HG03460 (cell line): ENCODE results near the gene MTOR.
"Not testable (repeated sequence)": the region's sequence is repeated elsewhere in the genome, so short reads cannot be mapped to it uniquely, and the experiment has no call there.

ENCODE experiments used
- ATAC-seq: cut with Tn5 transposase; IDR thresholded peaks from one replicate; pipeline ENCODE4 v1.9.1; 2021; ENCODE audit not compliant: unreplicated experiment

The MTOR gene

GRCh38 chr1:11067716-11068599 is 194.4 kb downstream of the MTOR start:
- no peak for ATAC-seq

- ATAC-seq, result no peak
Observed at GRCh38 chr1:11065796-11066195, 196.6 kb downstream of the MTOR start.

- no peak for ATAC-seq
Observed at GRCh38 chr1:11064942-11065341, 197.4 kb downstream of the MTOR start.

- ATAC-seq, result not testable (repeated sequence)
Observed at GRCh38 chr1:11063937-11064537, 198.3 kb downstream of the MTOR start.

- no peak for ATAC-seq
Observed at GRCh38 chr1:11062965-11063401, 199.4 kb downstream of the MTOR start.

- no peak for ATAC-seq
Observed at GRCh38 chr1:11061652-11062365, 200.5 kb downstream of the MTOR start.

GRCh38 chr1:11059968-11060830 is 202.2 kb downstream of the MTOR start, which contains the start of gene SRM:
TSS of gene SRM (minus strand) at chr1:11060018. CDS start at chr1:11059943, 75 bp downstream.
- ATAC-seq, result peak; percentile 81

GRCh38 chr1:11059155-11059967 is 203.0 kb downstream of the MTOR start:
- ATAC-seq, result peak; percentile 11

- ATAC-seq, result no peak
Observed at GRCh38 chr1:11058595-11059154, 203.7 kb downstream of the MTOR start.

- no peak for ATAC-seq
Observed at GRCh38 chr1:11058026-11058425, 204.3 kb downstream of the MTOR start.

- no peak for ATAC-seq
Observed at GRCh38 chr1:11057477-11057876, 204.9 kb downstream of the MTOR start.
